Activated naive CD8-positive, alpha-beta T cell treated with anti-CD3 and anti-CD28 coated beads, Interleukin-2, amount 50 U/mL, for 24 hours (primary cell): Measurements from ENCODE around the gene NUP153.

Source experiments
- ATAC-seq: fragments of 150-1000 bp; cut with Tn5 transposase; one replicate; pipeline ENCODE4 v1.10.0; 2021
- DNase-seq: peaks from one replicate; pipeline ENCODE4 v3.0.0; 2021
- H3K27ac Mint-ChIP-seq: one replicate; pipeline ENCODE4 v1.8.0; 2021; ENCODE audit warnings: mild to moderate bottlenecking, mixed read lengths
- H3K27me3 Mint-ChIP-seq: one replicate; pipeline ENCODE4 v1.8.0; 2021; ENCODE audit warnings: mixed read lengths
- H3K36me3 Mint-ChIP-seq: one replicate; pipeline ENCODE4 v1.8.0; 2021; ENCODE audit warnings: low read depth, mixed read lengths
- H3K4me1 Mint-ChIP-seq: one replicate; pipeline ENCODE4 v1.8.0; 2021; ENCODE audit warnings: mixed read lengths
- H3K4me3 Mint-ChIP-seq: one replicate; pipeline ENCODE4 v1.8.0; 2021; ENCODE audit warnings: mild to moderate bottlenecking, moderate library complexity, mixed read lengths
- H3K9me3 Mint-ChIP-seq: one replicate; pipeline ENCODE4 v1.8.0; 2021; ENCODE audit warnings: mixed read lengths

NUP153 gene

GRCh38 chr6:17656644-17657043 lies 50.1 kb downstream of the NUP153 start:
- no peak for ATAC-seq
- no peak for DNase-seq
- H3K4me1 Mint-ChIP-seq: peaks cover 33% of the 10 kb centered on the region
- H3K9me3 Mint-ChIP-seq: no peaks in the 10 kb centered on the region
- no peaks in the 10 kb centered on the region for H3K27me3 Mint-ChIP-seq
- H3K4me3 Mint-ChIP-seq: no peak overlapping the region
- H3K27ac Mint-ChIP-seq: no peak overlapping the region
- peaks cover 74% of the 10 kb centered on the region for H3K36me3 Mint-ChIP-seq

GRCh38 chr6:17656092-17656491 lies 50.6 kb downstream of the NUP153 start:
- no peak overlapping the region for H3K27ac Mint-ChIP-seq
- ATAC-seq (no peak), DNase-seq (no peak)
- H3K36me3 Mint-ChIP-seq: peaks cover 70% of the 10 kb centered on the region
- H3K4me3 Mint-ChIP-seq: no peak overlapping the region
- peaks cover 33% of the 10 kb centered on the region for H3K4me1 Mint-ChIP-seq
- no peaks in the 10 kb centered on the region for H3K27me3 Mint-ChIP-seq
- no peaks in the 10 kb centered on the region for H3K9me3 Mint-ChIP-seq

GRCh38 chr6:17653198-17653882 lies 53.4 kb downstream of the NUP153 start:
- peaks cover 69% of the 10 kb centered on the region for H3K36me3 Mint-ChIP-seq

GRCh38 chr6:17650656-17651309 lies 55.9 kb downstream of the NUP153 start:
- Mint-ChIP-seq H3K36me3 (peaks cover 61% of the 10 kb centered on the region), H3K4me3 (no peak overlapping the region), H3K27ac (no peak overlapping the region)

More at GRCh38 chr6:17653198-17653882, 53.4 kb downstream of the NUP153 start:
- Mint-ChIP-seq H3K27me3 (no peaks in the 10 kb centered on the region), H3K4me1 (peaks cover 39% of the 10 kb centered on the region), H3K27ac (peak overlapping the region; percentile 75), H3K4me3 (no peak overlapping the region), H3K9me3 (no peaks in the 10 kb centered on the region)
- ATAC-seq (peak; percentile 94), DNase-seq (no peak)

GRCh38 chr6:17648745-17649144 lies 58.0 kb downstream of the NUP153 start:
- no peak for ATAC-seq
- H3K36me3 Mint-ChIP-seq: peaks cover 62% of the 10 kb centered on the region
- no peak overlapping the region for H3K27ac Mint-ChIP-seq
- no peaks in the 10 kb centered on the region for H3K9me3 Mint-ChIP-seq
- peaks cover 21% of the 10 kb centered on the region for H3K4me1 Mint-ChIP-seq
- H3K27me3 Mint-ChIP-seq: no peaks in the 10 kb centered on the region
- no peak for DNase-seq
- no peak overlapping the region for H3K4me3 Mint-ChIP-seq

More at GRCh38 chr6:17650656-17651309, 55.9 kb downstream of the NUP153 start:
- no peaks in the 10 kb centered on the region for H3K27me3 Mint-ChIP-seq
- H3K9me3 Mint-ChIP-seq: no peaks in the 10 kb centered on the region
- peaks cover 36% of the 10 kb centered on the region for H3K4me1 Mint-ChIP-seq
- ATAC-seq (no peak), DNase-seq (no peak)

- Mint-ChIP-seq H3K9me3 (no peaks in the 10 kb centered on the region), H3K27me3 (no peaks in the 10 kb centered on the region), H3K27ac (no peak overlapping the region), H3K4me1 (peaks cover 17% of the 10 kb centered on the region), H3K36me3 (peaks cover 91% of the 10 kb centered on the region), H3K4me3 (no peak overlapping the region)
- DNase-seq: no peak
- ATAC-seq: no peak
These were observed 66.2 kb downstream of the NUP153 start for GRCh38 chr6:17640477-17640917.

- no peak for DNase-seq
- Mint-ChIP-seq H3K9me3 (no peaks in the 10 kb centered on the region), H3K4me1 (peaks cover 37% of the 10 kb centered on the region), H3K4me3 (no peak overlapping the region), H3K27me3 (no peaks in the 10 kb centered on the region), H3K27ac (peak overlapping the region; percentile 4), H3K36me3 (peaks cover 83% of the 10 kb centered on the region)
- ATAC-seq: no peak
These were observed 68.5 kb downstream of the NUP153 start for GRCh38 chr6:17638212-17638715.

- ATAC-seq (no peak), DNase-seq (no peak)
- Mint-ChIP-seq H3K27ac (peak overlapping the region; percentile 69), H3K4me3 (peak overlapping the region; percentile 35), H3K9me3 (no peaks in the 10 kb centered on the region), H3K36me3 (peaks cover 76% of the 10 kb centered on the region), H3K27me3 (no peaks in the 10 kb centered on the region), H3K4me1 (peaks cover 39% of the 10 kb centered on the region)
These were observed 71.2 kb downstream of the NUP153 start for GRCh38 chr6:17635568-17635967.

- H3K36me3 Mint-ChIP-seq: peaks cover 73% of the 10 kb centered on the region
- no peaks in the 10 kb centered on the region for H3K27me3 Mint-ChIP-seq
- DNase-seq (no peak), ATAC-seq (peak; percentile 84)
- peak overlapping the region; percentile 30 for H3K4me3 Mint-ChIP-seq
- H3K27ac Mint-ChIP-seq: peak overlapping the region; percentile 78
- no peaks in the 10 kb centered on the region for H3K9me3 Mint-ChIP-seq
- H3K4me1 Mint-ChIP-seq: peaks cover 50% of the 10 kb centered on the region
These were observed 73.1 kb downstream of the NUP153 start for GRCh38 chr6:17633465-17634188.

GRCh38 chr6:17632934-17633333 lies 73.8 kb downstream of the NUP153 start:
- no peaks in the 10 kb centered on the region for H3K27me3 Mint-ChIP-seq
- H3K4me1 Mint-ChIP-seq: peaks cover 48% of the 10 kb centered on the region
- peak overlapping the region; percentile 78 for H3K27ac Mint-ChIP-seq
- H3K9me3 Mint-ChIP-seq: no peaks in the 10 kb centered on the region
- H3K36me3 Mint-ChIP-seq: peaks cover 72% of the 10 kb centered on the region
- DNase-seq (no peak), ATAC-seq (no peak)
- no peak overlapping the region for H3K4me3 Mint-ChIP-seq

- Mint-ChIP-seq H3K36me3 (peaks cover 70% of the 10 kb centered on the region), H3K4me1 (peaks cover 41% of the 10 kb centered on the region), H3K4me3 (no peak overlapping the region), H3K27ac (no peak overlapping the region), H3K27me3 (no peaks in the 10 kb centered on the region), H3K9me3 (no peaks in the 10 kb centered on the region)
- ATAC-seq (no peak), DNase-seq (no peak)
These were observed 76.1 kb downstream of the NUP153 start for GRCh38 chr6:17630511-17631073.

GRCh38 chr6:17629824-17630510 lies 76.8 kb downstream of the NUP153 start:
- Mint-ChIP-seq H3K27me3 (no peaks in the 10 kb centered on the region), H3K9me3 (no peaks in the 10 kb centered on the region), H3K4me3 (no peak overlapping the region), H3K36me3 (peaks cover 70% of the 10 kb centered on the region), H3K4me1 (peaks cover 36% of the 10 kb centered on the region), H3K27ac (peak overlapping the region; percentile 16)
- DNase-seq (no peak), ATAC-seq (no peak)

GRCh38 chr6:17628873-17629272 lies 77.9 kb downstream of the NUP153 start:
- no peak for DNase-seq

GRCh38 chr6:17624396-17624795 lies 82.3 kb downstream of the NUP153 start:
- Mint-ChIP-seq H3K27me3 (no peaks in the 10 kb centered on the region), H3K27ac (peak overlapping the region; percentile 52), H3K36me3 (peaks cover 81% of the 10 kb centered on the region), H3K9me3 (no peaks in the 10 kb centered on the region), H3K4me3 (no peak overlapping the region), H3K4me1 (peaks cover 20% of the 10 kb centered on the region)
- ATAC-seq (no peak), DNase-seq (no peak)

More at GRCh38 chr6:17628873-17629272, 77.9 kb downstream of the NUP153 start:
- H3K4me1 Mint-ChIP-seq: peaks cover 29% of the 10 kb centered on the region
- H3K36me3 Mint-ChIP-seq: peaks cover 76% of the 10 kb centered on the region
- H3K27me3 Mint-ChIP-seq: no peaks in the 10 kb centered on the region
- no peak overlapping the region for H3K27ac Mint-ChIP-seq
- no peak overlapping the region for H3K4me3 Mint-ChIP-seq
- H3K9me3 Mint-ChIP-seq: no peaks in the 10 kb centered on the region
- no peak for ATAC-seq
